Measurements from ENCODE around the gene FGF21.

FGF21 gene

DNA sequence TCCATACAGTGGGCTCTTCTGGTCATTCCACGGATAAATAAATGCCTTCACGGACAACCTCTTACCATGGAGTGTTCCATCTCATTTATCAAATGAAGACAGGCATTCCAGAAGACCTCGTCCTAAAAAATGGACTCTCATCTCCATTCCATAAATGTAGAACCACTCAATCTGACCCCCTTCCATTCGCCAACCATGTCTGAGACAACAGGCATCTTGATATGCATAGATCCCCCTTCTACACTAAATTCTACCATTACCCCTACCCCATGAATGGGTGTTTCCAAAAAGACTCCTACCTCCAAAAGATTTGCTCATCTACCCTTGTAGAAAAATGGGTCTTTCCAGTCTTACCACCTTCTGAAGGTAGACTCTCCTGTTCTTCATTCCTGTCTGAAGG is 23.9 kb upstream of the FGF21 start:
- DNase-seq, result no peak

DNA sequence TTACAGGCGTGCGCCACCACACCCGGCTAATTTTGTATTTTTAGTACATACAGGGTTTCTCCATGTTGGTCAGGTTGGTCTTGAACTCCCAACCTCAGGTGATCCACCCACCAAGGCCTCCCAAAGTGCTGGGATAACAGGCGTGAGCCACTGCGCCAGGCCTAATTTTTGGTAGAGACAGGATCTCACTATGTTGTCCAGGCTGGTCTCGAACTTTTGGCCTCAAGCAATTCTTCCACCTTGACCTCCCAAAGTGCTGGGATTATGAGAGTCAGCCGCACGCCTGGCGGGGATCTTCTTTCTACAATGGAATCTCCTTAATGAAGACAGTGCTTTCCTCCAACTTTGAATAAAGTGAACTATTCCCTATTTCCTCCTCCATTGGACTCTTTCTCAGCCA is 20.7 kb upstream of the FGF21 start:
- DNase-seq, result no peak

DNA sequence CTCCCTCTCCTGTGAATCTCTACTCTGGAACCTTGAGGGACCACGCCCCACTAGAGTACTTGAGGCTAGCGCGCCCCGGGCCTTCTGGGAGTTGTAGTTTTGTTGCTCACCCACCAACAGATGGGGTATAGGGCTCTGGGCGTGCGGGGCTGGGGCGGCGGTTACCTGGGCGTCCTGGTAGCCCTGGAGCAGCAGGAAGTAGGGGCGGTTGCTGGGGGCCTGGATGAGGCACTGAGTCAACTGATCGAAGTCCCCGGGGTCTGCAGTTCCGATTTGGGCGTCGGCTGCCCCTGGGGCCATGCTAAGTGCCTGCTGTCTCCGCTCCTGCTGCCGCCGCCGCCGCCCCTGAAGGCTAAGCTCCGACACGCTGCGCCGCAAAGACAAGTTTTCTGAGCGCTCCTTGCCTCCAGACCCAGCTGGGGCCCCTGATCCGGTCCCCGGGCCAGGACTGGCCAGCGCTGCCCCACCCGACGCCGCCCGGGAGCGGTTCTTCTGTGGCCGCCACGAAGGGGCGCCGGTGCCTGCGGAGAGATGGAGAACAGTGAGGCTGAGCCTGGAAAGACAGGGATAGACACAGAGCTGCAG is 20.2 kb upstream of the FGF21 start:
- DNase-seq, result peak; percentile 40

DNA sequence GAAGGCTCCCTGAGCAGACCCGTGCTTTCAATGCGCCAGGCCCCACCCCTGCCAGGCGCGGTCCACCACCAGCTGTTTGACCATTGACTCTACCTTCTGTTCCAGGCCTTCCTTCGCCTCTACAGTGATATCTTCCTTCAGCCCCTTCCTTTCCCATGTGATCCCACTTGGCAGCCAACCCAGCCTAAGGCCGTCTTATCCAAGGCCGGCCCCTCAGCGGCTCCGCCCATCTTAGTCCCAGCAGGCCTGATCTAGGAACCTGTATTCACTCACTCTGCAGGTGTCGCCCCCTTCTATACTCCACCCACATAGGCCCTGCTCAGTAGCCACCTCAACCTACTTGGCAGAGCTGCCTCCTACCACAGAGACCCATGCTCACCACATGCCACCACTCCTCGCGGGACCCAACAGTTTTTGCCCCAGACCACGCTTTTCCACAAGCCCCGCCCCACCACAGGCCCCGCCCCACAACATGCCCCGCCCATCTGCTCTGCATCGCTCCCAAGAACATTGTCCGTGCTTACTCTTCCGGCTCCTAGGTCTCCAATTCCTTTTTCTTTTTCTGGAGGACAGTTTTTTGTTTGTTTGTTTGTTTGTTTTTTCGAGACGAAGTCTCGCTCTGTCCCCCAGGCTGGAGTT is 17.8 kb upstream of the FGF21 start:
- peak; percentile 57 for DNase-seq

DNA sequence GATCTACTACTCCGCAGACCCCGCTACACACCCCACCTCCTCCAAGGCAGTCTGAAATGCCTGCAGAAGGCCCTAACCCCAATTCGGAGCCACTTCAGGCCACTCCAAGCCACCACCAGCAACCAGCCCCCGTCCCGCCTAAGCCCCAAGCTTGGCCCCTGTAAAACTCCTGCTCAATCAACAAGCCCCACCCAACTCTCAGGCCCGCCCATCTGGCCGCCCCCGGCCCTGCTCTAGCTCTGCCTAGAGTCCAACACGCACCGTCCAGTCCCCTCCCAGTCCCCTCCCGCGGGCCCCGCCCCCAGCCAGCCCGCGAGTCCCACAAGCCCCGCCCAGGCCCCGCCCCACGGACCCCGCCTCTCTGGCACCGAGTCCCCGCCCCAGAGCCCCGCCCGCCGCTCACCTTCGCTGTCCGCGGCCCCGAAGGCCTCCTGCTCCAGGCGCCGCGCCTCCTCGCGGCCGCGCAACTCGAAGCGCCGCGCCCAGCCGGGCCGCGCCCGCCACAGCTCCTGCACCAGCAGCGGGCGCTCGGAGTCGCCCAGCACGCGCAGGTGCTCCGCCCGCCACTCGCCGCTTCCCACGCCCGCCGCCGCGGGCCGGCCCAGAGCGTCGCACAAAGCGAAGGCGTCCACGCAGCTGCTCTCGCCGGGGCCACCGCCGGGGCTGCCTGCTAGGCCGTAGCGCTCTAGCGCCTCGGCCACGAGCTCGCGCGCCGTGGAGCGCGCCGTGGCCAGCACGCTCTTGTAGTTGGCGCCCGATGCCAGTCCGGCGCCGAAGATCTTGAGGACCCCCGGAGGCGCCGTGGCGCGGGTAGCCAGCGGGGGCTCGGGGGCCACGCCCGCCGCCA is 16.5 kb upstream of the FGF21 start:
- DNase-seq, result peak; percentile 94

DNA sequence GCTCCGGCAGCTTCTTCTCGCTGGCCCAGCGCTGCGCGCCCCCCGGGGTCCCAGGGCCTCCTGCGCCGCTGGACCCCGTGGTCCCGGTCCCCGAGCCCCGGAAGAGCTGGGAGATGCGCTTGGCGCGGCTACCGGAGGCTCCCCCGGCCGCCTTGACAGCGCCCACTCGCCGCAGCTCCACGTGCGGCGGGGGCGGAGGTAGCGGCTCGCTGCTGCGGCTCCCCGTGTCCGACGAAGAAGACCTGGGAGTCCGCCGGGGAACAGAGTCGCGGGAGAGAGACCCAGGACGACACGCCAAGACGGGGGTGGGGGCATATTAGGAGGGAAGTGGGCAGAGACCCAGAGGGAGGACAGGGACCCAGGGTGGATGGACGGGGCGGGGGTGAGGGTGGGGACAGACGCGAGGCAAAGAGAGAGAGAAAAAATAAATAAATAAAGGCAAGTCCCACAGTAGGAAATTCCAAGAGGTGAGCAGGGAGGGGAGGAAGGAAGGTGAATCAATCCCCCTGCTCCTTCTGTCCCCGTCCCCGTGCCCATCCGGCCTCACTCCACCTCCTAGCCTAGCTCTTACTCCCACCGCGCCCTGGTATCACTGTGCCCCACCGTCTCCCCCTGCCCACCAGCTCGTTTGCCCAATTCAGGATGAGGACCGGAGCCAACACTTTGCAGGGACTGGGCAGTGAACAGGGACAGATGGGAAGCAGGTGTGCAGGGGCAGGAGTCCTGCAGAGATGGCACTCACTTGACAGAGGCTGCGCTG is 15.7 kb upstream of the FGF21 start:
- DNase-seq, result no peak

DNA sequence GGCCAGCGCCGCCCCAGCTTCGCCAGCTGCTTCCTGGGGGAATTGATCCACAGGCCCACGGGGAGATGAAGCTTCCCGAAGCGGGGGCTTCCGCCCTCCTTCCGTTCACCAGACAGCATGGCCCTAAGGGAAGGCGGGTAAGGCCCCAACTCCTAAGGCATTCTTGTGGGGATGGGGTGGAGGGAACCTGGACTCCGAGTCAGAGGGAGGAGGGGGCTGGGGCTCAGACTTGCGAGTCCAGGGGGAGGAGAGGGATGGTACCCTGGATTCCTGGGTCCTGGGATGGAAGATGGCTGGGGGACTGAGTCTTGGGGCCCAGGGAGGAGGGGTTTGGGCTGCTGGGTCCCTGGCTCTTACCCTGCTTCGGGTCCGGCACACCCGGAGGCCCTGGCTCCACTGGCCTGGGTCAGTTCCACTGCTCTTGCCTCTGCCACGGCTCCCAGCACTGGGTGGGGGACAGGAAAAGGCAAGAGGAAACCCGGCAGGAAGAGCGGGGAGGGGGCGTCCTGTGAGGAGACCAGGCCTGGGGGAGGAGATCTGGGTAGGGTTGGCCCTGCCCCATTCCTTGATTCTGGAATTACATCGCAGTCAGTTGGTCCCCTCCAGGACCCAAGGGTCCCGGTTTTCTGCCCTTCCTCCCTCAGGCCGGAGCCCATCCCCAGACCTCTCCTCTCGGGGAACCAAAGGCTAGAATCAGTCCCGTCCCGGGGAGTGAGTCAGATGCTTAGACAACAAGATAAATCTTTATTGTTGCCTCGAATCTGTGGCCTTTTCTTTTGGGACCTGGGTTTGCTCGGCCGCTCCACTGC is 15.0 kb upstream of the FGF21 start, which contains the start of gene RASIP1:
TSS of gene RASIP1 (minus strand) at position 447 of the 809 bp plus-strand sequence. CDS start at position 119, 328 bp downstream.
- DNase-seq, result no peak

DNA sequence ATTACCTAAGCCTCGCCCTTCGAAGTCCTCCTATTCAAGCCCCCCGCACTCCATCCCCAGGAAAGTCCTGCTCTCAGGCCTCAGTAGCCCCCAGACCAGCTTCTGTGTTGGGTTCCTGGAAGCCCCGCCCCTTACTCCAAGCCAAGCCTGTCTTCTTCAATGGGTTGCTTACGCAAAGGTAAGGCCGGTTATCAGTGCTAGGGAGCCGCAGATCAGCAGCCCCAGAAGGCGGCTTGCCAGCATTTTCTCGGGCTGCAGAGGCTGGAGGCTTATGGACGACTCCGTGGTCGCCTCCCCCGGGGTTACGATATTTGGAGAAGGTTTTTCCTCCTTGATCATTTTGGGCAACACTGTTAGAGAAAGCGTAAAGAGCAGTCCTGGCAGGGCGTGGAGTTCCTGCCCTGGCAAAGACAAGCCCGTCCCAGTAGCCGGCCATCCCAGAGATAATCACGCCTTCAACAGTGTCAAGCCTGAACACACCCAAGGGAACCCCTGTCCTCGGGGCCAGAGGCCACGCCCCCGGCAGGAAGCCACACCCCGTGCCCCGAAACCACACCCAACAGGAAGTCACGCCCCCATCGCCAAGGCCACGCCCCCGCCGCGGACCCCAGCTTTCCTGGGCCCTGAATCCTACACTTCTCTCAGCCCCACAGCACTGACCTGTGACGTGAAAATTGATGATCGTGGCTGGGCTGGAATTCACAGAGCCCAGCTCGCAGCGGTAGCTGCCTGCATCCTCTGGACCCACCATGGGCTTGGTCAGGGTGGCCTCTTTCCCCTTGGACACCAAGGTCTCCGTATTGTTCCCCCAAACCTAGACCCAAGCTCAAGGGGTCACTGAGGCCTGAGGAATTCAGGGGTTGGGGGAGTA is 14.0 kb upstream of the FGF21 start:
- DNase-seq, result peak; percentile 91

DNA sequence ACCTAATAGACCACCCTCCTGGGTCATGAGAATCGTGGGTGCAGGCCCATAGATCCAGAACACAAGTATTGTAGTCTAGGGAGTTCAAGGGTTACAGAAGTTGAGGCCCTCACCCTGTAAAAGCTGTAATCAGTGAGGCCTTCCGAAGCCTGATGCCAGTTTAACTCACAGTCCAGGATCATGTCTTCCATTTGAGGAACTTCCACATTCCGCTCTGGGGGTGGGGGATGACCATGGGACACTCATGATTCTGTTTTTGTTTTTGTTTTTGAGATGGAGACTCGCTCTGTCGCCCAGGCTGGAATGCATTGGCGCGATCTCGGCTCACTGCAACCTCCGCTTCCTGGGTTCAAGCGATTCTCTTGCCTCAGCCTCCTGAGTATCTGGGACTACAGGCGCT is 13.2 kb upstream of the FGF21 start:
- DNase-seq, result no peak

DNA sequence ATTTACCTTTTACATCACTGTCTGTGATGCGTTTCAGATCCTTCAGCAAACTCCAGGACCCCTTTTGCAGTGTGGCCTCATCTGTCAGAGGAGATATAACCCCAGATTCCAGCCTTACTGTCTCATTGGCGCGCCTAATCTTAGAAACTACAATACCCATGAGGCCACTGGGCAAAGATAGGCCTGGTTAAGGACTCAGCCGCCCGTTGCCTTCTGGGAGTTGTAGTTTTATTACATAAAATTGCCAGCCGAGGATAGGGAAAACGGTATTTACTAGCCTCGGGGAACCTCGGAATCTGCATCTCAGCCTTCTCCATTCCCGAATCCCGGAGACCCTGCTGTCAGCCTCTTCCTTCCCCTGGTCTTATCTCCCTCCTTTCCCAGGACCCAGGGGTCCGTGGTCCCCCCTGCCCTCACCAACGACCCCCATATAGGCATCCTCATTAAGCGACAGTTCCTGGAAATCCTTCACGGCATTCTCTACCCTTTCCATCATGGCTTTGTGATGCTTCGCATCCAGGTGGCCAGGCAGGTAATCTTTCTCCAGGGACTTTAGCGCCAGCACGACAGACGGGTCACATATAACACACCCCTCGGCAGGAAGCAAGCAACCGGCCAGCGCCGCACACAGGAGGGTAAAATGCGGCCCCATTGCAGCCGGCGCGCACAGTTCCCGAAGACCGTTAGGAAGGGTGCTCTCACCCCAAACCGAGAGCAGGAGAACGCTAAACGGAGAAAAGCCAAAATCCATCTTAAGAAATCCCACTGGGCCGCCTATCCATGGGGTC is 9.9 kb upstream of the FGF21 start:
- peak; percentile 95 for DNase-seq

DNA sequence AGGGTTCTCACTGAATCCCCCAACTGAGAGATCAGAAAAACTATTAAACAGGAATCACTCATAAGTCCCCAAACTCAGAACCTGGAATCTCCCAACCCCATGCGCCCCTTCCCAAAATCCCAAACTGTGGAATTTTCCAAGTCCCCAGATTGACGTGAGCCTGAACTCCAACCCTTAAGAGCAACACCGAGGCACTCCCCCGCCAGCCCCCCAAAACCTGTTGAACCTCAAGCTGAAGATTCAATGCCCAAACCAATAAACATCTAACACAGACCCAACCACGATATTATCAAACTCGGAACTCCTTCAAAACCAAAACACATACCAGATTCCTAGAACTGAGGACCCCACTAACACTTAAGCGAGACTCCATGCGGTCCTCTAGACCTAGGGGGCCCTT is 9.2 kb upstream of the FGF21 start:
- no peak for DNase-seq

DNA sequence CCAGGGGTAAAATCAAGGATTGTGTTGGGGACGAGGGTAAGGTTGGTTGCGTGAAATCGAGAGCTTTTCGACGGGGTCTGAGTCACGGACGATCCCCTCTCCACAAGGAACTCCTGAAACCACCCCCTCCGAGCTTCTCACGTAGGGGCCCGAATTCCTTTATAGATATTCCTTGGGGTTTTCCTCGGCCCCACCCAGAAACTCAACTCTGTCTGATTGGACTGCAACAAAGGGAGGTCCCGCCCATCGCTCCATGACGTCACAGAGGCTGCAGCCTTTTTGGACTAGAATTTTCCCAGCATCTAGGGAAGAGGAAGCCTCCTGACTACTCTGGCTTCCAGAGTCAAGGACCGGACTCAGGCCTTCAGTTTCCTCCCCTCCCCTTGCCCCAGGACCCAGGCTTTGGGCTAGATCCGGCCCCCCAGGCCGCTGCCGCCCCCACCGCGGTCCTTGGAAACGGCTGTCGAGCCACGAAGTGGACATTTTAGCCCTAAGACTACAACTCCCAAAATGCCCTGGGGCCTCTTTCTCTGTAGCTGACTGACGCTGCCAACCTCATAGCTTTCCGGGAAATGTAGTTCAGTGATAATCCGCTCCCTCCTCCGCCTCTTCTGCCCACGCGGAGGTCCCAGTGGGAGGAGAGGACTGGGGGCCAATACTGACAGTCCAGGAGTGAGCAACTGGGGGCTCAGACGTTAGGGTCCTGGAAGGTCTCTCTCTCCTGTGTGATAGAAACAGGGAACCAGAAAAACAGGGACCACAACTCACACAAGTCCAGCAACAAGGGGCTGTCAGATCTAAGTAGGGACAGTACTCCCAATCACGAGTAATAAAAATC is 8.4 kb upstream of the FGF21 start, which contains the start of gene IZUMO1:
TSS of gene IZUMO1 (minus strand) at position 172 of the 838 bp plus-strand sequence. CDS start 1,050 bp downstream, outside the sequence.
- DNase-seq, result peak; percentile 97

DNA sequence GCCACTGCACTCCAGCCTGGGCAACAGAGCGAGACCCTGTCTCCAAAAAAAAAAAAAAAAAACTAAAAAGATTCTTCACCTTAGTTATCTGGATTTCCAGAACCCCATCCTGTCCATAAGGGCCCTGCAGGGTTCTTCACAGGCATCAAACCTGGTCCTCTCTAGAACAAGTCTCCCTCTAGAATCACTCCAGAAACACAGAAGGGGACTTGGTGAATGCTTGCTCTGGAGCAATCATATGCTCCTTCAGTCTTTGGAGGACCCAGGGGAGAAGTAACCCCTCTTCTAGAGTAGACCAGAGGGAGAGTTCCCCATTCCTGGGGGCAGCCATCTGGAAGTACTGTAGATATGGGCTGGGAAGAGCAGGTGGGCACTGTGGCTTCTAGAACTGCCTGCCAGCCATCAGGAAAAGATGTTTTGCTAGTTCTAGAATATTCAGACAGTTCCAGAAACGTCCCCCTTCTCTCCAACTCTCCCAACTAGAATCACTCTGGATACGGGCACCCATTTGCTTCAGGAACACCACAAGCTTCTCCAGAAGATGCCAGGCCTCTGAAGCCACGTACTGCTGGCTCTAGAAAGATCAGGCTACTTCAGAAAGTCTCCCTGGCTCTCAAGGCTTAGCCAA is 5.6 kb upstream of the FGF21 start:
- DNase-seq, result no peak

DNA sequence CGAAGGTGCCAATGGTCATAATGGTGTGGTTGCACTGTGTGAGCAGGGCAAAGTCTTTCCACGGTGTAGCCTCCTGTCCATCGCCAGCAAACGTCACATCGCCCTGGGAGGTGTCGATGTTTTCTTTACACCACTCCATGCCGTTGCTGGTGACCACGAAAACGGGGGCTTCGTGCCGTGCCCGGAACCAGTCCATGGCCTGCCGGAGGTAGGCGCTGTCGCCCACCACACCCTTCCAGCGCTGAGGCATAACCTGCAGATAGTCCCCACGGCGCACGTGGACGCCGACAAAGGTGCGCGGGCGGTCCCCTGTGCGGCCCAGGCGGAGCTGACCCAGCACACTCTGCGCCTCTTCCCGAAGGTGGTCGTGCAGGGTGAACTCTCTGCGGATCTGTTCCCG is 5.0 kb upstream of the FGF21 start:
- DNase-seq, result no peak

DNA sequence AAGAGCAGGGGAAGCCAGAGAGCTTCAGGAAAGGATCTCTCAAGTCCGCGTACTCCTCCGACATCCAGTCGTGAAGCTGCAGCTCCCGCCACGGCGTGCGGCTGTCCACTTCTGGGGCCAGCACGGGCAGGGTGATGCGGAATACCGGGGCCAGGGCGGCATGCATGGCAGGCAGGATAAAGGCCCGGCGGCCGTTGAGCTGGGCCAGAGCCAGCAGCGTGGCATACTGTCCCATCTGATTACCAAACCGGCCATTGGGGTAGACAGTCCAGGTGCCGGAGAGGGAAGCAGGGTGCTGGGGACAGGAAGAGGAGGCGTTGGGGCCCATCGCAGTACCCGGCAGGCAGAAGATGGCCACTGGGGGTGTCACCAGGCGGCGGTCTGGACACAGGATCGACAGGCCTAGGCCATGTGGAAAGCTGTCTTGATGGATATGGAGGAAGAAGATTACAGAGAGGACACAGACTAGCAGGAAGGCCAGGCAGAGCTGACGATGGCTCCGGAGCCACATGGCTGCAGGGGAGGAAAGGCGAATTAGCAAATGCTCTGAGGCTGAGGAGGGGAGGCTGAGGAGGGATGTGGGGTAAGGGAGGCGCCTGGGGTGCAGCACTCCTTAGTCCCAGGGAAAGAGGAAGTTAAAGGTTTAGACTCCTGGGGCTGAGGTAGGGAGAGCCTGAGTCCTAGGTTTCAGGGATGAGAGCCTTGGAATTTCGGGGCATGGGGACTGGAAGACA is 4.4 kb upstream of the FGF21 start:
- no peak for DNase-seq

DNA sequence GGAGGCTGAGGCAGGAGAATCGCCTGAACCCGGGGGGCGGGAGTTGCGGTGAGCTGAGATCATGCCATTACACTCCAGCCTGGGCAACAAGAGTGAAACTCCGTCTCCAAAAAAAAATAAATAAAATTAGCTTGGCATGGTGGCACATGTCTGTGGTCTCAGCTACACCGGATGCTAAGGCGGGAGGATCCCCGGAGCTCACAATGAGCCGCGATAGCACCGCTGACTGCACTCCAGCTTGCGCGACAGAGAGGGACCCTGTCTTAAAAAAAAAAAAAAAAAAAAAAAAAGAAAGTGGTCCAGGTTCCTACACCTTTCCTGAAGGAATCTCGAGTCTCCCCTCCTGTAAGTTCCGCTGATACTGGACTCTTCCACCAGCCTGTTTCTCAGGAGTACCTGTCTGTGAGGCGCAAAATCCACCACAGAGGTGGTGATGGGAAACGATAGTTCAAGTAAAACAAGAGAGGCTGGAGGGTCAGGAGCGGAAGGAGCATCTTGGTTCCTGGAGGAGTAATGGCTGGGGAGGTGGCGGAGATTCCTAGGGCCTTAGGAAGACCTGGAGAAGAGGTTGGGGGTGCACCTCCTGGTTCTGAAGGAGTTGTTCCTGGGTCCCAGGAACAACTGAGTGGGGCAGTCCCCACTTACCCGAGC is 3.4 kb upstream of the FGF21 start:
- DNase-seq, result peak; percentile 64
